OCI-LY3 (cell line): ENCODE measurements around the gene MAML2.

Experiments
- EZH2phosphoT487 ChIP-seq: fragments of 200-600 bp; shearing (Covaris generic); IDR thresholded peaks from 2 replicates; pipeline ENCODE4 v1.6.1; 2018; ENCODE audit warnings: antibody characterized with exemption, mixed run types, low read depth
- TF ChIP-seq, protein P1 (sequence below): fragments of 200-600, 300-600 bp; sonication (generic); IDR thresholded peaks from 2 replicates; pipeline ENCODE4 v1.5.1; 2014; ENCODE audit warnings: antibody characterized with exemption, low read length, low read depth

- TF ChIP-seq, protein P1, sequence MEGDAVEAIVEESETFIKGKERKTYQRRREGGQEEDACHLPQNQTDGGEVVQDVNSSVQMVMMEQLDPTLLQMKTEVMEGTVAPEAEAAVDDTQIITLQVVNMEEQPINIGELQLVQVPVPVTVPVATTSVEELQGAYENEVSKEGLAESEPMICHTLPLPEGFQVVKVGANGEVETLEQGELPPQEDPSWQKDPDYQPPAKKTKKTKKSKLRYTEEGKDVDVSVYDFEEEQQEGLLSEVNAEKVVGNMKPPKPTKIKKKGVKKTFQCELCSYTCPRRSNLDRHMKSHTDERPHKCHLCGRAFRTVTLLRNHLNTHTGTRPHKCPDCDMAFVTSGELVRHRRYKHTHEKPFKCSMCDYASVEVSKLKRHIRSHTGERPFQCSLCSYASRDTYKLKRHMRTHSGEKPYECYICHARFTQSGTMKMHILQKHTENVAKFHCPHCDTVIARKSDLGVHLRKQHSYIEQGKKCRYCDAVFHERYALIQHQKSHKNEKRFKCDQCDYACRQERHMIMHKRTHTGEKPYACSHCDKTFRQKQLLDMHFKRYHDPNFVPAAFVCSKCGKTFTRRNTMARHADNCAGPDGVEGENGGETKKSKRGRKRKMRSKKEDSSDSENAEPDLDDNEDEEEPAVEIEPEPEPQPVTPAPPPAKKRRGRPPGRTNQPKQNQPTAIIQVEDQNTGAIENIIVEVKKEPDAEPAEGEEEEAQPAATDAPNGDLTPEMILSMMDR = no peak
- TF ChIP-seq EZH2phosphoT487 = no peak
These were observed 241.8 kb downstream of the MAML2 start for GRCh38 chr11:96101146-96101545.
